PC-3 (cell line): ENCODE results near the gene TENM4. TPM values are rescaled to one million over a fixed set of nuclear protein-coding genes. Genes with fewer than 3 reads are reported as not detected.

Experiments
- ATAC-seq: fragments of 200-7000 bp; cut with Tn5 transposase; 2 replicates; pipeline ENCODE4 v1.9.1; 2020; ENCODE audit warnings: mild to moderate bottlenecking, moderate library complexity
- BruUV-seq: library from RNA; stranded (reverse); fragments of 400-500 nt; replicated peaks from 2 replicates; lab custom pipeline; 2021; lab: Mats Ljungman, UMichigan
- CTCF ChIA-PET: fragments of 300-600 bp; sonication (Branson Sonifier 250); formaldehyde crosslinking; loops from one replicate; lab custom pipeline; 2022; ENCODE audit warnings: antibody characterized with exemption; lab: Charles Lee
- POLR2A ChIA-PET: fragments of 300-600 bp; sonication (Branson Sonifier 250); formaldehyde crosslinking; loops from one replicate; lab custom pipeline; 2022; ENCODE audit warnings: antibody characterized with exemption; ENCODE audit not compliant: unreplicated experiment; lab: Charles Lee
- DNase-seq: peaks from one replicate; pipeline ENCODE4 v3.0.0-alpha.2; 2015
- H2AFZ ChIP-seq: fragments of 300-600 bp; sonication (generic); 2 replicates; pipeline ENCODE4 v1.6.0; 2016; ENCODE audit warnings: antibody characterized with exemption, low read length
- H3F3A ChIP-seq: fragments of 300-600 bp; sonication (generic); one replicate; pipeline ENCODE4 v1.6.0; 2017; ENCODE audit warnings: antibody characterized with exemption, low read length, control low read depth, mild to moderate bottlenecking; ENCODE audit not compliant: unreplicated experiment
- H3K27ac ChIP-seq: fragments of 300-600 bp; sonication (generic); 2 replicates; pipeline ENCODE4 v1.5.1; 2016; ENCODE audit warnings: mild to moderate bottlenecking, low read length
- H3K27me3 ChIP-seq: fragments of 300-600 bp; sonication (generic); 2 replicates; pipeline ENCODE4 v1.6.1; 2016; ENCODE audit warnings: low read length, mixed read lengths
- H3K36me3 ChIP-seq: fragments of 300-600 bp; sonication (generic); 2 replicates; pipeline ENCODE4 v1.6.1; 2016; ENCODE audit warnings: low read depth, mixed run types, low read length, mixed read lengths
- H3K4me1 ChIP-seq: fragments of 300-600 bp; sonication (generic); 2 replicates; pipeline ENCODE4 v1.5.1; 2016; ENCODE audit warnings: low read length; ENCODE audit not compliant: insufficient read depth
- H3K4me2 ChIP-seq: fragments of 300-600 bp; sonication (generic); 2 replicates; pipeline ENCODE4 v1.6.0; 2016; ENCODE audit warnings: low read length
- H3K4me3 ChIP-seq: fragments of 300-600 bp; sonication (generic); 2 replicates; pipeline ENCODE4 v1.5.1; 2016; ENCODE audit warnings: mild to moderate bottlenecking, low read length, mixed read lengths
- H3K79me2 ChIP-seq: fragments of 300-600 bp; sonication (generic); 2 replicates; pipeline ENCODE4 v1.6.1; 2017; ENCODE audit warnings: low read length, mixed read lengths
- H3K9ac ChIP-seq: fragments of 300-600 bp; sonication (generic); 2 replicates; pipeline ENCODE4 v1.6.0; 2016; ENCODE audit warnings: mild to moderate bottlenecking, low read length
- H3K9me2 ChIP-seq: fragments of 300-600 bp; sonication (generic); replicated peaks from 2 replicates; pipeline ENCODE4 v1.6.1; 2016; ENCODE audit warnings: mixed run types, low read length, mixed read lengths
- H3K9me3 ChIP-seq: fragments of 300-600 bp; sonication (generic); 2 replicates; pipeline ENCODE4 v1.6.1; 2016; ENCODE audit warnings: low read length, mixed read lengths
- H4K20me1 ChIP-seq: fragments of 300-600 bp; sonication (generic); 2 replicates; pipeline ENCODE4 v1.6.1; 2016; ENCODE audit warnings: low read length, mixed read lengths
- CTCF ChIP-seq: fragments of 300-600 bp; sonication (generic); conservative IDR thresholded peaks from 2 replicates; pipeline ENCODE4 v1.5.1; 2017; ENCODE audit warnings: antibody characterized with exemption, low read depth, mild to moderate bottlenecking, low read length
- EZH2 ChIP-seq: fragments of 300-600 bp; sonication (generic); IDR thresholded peaks from one replicate; pipeline ENCODE4 v1.6.1; 2017; ENCODE audit warnings: antibody characterized with exemption, mild to moderate bottlenecking, low read length; ENCODE audit not compliant: unreplicated experiment
- EZH2phosphoT487 ChIP-seq: fragments of 300-600 bp; sonication (generic); IDR thresholded peaks from 2 replicates; pipeline ENCODE4 v1.6.1; 2018; ENCODE audit warnings: mild to moderate bottlenecking, antibody characterized with exemption, low read length, borderline replicate concordance
- intact Hi-C: fragments of 100-400 bp; cut with micrococcal nuclease; formaldehyde crosslinking; loops from 2 replicates; pipeline ENCODE4 v1.9.0; 2023
- total RNA-seq: library from RNA; depleted of rRNA; stranded (reverse); fragments of >200 nt; gene quantifications from 2 replicates; pipeline ENCODE4 v1.2.3, GENCODE V29; 2014

The TENM4 gene
- total RNA-seq, 1 experiment from 2014 or later, result 19.7 TPM

DNA sequence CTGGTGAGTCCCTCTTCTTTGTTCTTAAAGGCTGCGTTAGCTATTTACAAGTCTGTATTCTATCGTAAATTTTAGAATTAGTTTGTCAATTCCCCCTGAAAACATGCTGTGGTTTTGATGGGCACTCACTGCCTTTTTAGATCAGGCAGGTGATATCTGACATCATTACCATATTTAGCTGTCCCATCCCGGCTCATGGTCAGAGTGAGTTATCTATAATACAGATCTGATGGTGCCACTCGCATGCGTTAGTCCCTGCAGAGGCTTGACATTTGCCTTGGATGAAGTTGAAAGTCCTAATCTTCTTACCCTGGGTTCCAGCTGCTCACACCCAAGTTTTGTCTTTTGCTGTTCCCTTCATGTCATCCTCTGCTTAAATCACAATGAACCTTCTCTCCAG lies 715.6 kb downstream of the TENM4 start:
- intact Hi-C loops, result no loop called here
- Histone ChIP-seq H3F3A (no peaks in the 10 kb centered on the region), H2AFZ (no peak overlapping the region), H3K27ac (no peak overlapping the region), H3K9me2 (no peaks in the 10 kb centered on the region), H3K27me3 (no peaks in the 10 kb centered on the region), H3K9ac (no peak overlapping the region), H3K36me3 (no peaks in the 10 kb centered on the region), H3K79me2 (no peaks in the 10 kb centered on the region), H3K4me1 (peaks cover 15% of the 10 kb centered on the region), H3K4me2 (no peak overlapping the region), H3K4me3 (no peak overlapping the region), H4K20me1 (no peaks in the 10 kb centered on the region), H3K9me3 (no peaks in the 10 kb centered on the region)
- no TSS peak for BruUV-seq
- ChIA-PET CTCF (no interaction called here), POLR2A (no interaction called here)
- DNase-seq (no peak), ATAC-seq (no peak)
- TF ChIP-seq EZH2phosphoT487, result no peak
- TF ChIP-seq CTCF, result no peak
- TF ChIP-seq EZH2, result no peak

GRCh38 chr11:78722786-78723185 lies 718.0 kb downstream of the TENM4 start:
- CTCF ChIA-PET, result no interaction called here

More at GRCh38 chr11:78722786-78723185, 718.0 kb downstream of the TENM4 start:
- peaks cover 15% of the 10 kb centered on the region for H3K4me1 ChIP-seq
- DNase-seq, result peak; percentile 63
- no peak overlapping the region for H3K27ac ChIP-seq
- no TSS peak for BruUV-seq
- H3K9me3 ChIP-seq, result no peaks in the 10 kb centered on the region
- TF ChIP-seq EZH2phosphoT487 (no peak), EZH2 (no peak), CTCF (no peak)
- intact Hi-C loops, result no loop called here
- peak; percentile 40 for ATAC-seq
- no peaks in the 10 kb centered on the region for H3K79me2 ChIP-seq
- 0 out of 2 replicates have a peak overlapping the region, but pooled peaks have one; percentile 16 for H3K4me2 ChIP-seq
- H3F3A ChIP-seq, result no peaks in the 10 kb centered on the region
- no peak overlapping the region for H2AFZ ChIP-seq
- no peaks in the 10 kb centered on the region for H3K36me3 ChIP-seq
- no peaks in the 10 kb centered on the region for H3K27me3 ChIP-seq
- H3K9me2 ChIP-seq, result no peaks in the 10 kb centered on the region
- POLR2A ChIA-PET, result no interaction called here
- no peak overlapping the region for H3K4me3 ChIP-seq
- H3K9ac ChIP-seq, result no peak overlapping the region
- no peaks in the 10 kb centered on the region for H4K20me1 ChIP-seq
